Loucy (cell line): ENCODE measurements around the gene SIRPG.
A peak's percentile ranks its signal among the peaks of the same experiment; 100 is the strongest.

Experiments
- H2AFZ ChIP-seq: fragments of 200-600 bp; sonication (generic); 2 replicates; pipeline ENCODE4 v1.6.0; 2016; ENCODE audit warnings: antibody characterized with exemption, mild to moderate bottlenecking, low read length, moderate library complexity
- H3F3A ChIP-seq: fragments of 200-600 bp; 2 replicates; pipeline ENCODE4 v1.6.0; 2016; ENCODE audit warnings: antibody characterized with exemption, low read depth, mild to moderate bottlenecking
- H3K27me3 ChIP-seq: fragments of 200-600 bp; sonication (generic); 2 replicates; pipeline ENCODE4 v1.6.1; 2014; ENCODE audit warnings: low read length, mild to moderate bottlenecking; ENCODE audit not compliant: insufficient read depth, poor library complexity, severe bottlenecking
- H3K36me3 ChIP-seq: fragments of 200-600 bp; sonication (generic); 2 replicates; pipeline ENCODE4 v1.6.1; 2016; ENCODE audit warnings: low read length; ENCODE audit not compliant: insufficient read depth
- H3K4me1 ChIP-seq: fragments of 200-600 bp; sonication (generic); 2 replicates; pipeline ENCODE4 v1.5.1; 2014; ENCODE audit warnings: low read length, mild to moderate bottlenecking; ENCODE audit not compliant: insufficient read depth, poor library complexity, severe bottlenecking
- H3K4me2 ChIP-seq: fragments of 200-600 bp; sonication (generic); 2 replicates; pipeline ENCODE4 v1.6.0; 2014; ENCODE audit warnings: antibody characterized with exemption, low read length, low read depth, mild to moderate bottlenecking; ENCODE audit not compliant: poor library complexity, severe bottlenecking
- H3K4me3 ChIP-seq: fragments of 200-600 bp; sonication (generic); 2 replicates; pipeline ENCODE4 v1.5.1; 2014; ENCODE audit warnings: low read length, mild to moderate bottlenecking, mixed read lengths; ENCODE audit not compliant: poor library complexity, severe bottlenecking
- H3K79me2 ChIP-seq: fragments of 200-600 bp; sonication (generic); 2 replicates; pipeline ENCODE4 v1.6.1; 2014; ENCODE audit warnings: low read length; ENCODE audit not compliant: insufficient read depth
- H3K9ac ChIP-seq: fragments of 200-600 bp; sonication (generic); 2 replicates; pipeline ENCODE4 v1.6.0; 2014; ENCODE audit warnings: mild to moderate bottlenecking, low read depth, low read length, moderate library complexity; ENCODE audit not compliant: poor library complexity, severe bottlenecking
- H3K9me2 ChIP-seq: fragments of 200-600 bp; sonication (generic); replicated peaks from 2 replicates; pipeline ENCODE4 v1.6.1; 2016; ENCODE audit warnings: low read depth, low read length, mixed read lengths
- H3K9me3 ChIP-seq: fragments of 200-600 bp; sonication (generic); 2 replicates; pipeline ENCODE4 v1.6.1; 2014; ENCODE audit warnings: mild to moderate bottlenecking, antibody characterized with exemption, low read length, low read depth; ENCODE audit not compliant: insufficient read depth
- H4K20me1 ChIP-seq: fragments of 200-600 bp; sonication (generic); 2 replicates; pipeline ENCODE4 v1.6.0; 2014; ENCODE audit warnings: antibody characterized with exemption, low read length, mild to moderate bottlenecking; ENCODE audit not compliant: insufficient read depth, poor library complexity, severe bottlenecking
- EZH2phosphoT487 ChIP-seq: fragments of 200-600 bp; IDR thresholded peaks from 2 replicates; pipeline ENCODE4 v1.6.1; 2018; ENCODE audit warnings: antibody characterized with exemption, mild to moderate bottlenecking, moderate library complexity, borderline replicate concordance
- TF ChIP-seq, protein P1 (sequence below): fragments of 200-600 bp; sonication (generic); conservative IDR thresholded peaks from 2 replicates; pipeline ENCODE4 v1.5.1; 2014; ENCODE audit warnings: mild to moderate bottlenecking, antibody characterized with exemption, low read length

SIRPG gene

DNA sequence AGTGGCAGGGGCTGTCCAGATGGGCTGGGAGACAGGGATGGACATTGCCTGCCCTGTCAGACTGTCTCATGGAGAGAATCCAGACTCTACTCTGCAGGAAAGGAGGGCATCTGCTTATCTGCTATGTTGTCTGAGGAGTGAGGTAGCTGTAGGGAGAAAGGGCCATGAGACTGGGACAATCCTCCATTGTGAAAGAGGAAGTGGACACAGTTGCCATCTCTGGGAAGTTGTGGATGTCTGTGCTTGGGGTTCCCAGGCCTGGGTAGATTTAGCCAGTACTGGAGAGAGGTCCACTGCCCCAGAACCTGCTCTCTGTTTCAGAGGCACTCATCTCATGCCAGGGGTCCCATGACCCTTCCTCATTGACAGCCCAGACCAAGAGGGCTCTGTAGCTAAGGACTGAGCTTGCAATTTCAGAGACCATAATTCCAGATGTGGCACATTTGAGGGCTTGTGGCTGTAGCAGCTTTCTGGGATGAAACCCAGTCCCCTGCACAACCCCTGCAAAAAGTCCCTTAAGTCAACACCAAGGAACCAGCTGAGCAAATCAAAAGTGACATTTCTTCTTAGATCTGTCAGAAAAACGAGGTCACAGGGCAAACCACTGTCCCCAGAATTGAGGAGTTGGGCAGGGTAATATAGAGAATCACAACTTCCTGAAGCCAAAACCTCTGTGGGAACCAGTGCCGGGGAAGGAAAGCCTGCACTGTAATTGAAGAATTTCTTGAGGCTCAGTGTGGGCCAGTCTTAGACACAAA, 4.1 kb upstream of the SIRPG start:
- no peak for TF ChIP-seq EZH2phosphoT487
- TF ChIP-seq, protein P1, sequence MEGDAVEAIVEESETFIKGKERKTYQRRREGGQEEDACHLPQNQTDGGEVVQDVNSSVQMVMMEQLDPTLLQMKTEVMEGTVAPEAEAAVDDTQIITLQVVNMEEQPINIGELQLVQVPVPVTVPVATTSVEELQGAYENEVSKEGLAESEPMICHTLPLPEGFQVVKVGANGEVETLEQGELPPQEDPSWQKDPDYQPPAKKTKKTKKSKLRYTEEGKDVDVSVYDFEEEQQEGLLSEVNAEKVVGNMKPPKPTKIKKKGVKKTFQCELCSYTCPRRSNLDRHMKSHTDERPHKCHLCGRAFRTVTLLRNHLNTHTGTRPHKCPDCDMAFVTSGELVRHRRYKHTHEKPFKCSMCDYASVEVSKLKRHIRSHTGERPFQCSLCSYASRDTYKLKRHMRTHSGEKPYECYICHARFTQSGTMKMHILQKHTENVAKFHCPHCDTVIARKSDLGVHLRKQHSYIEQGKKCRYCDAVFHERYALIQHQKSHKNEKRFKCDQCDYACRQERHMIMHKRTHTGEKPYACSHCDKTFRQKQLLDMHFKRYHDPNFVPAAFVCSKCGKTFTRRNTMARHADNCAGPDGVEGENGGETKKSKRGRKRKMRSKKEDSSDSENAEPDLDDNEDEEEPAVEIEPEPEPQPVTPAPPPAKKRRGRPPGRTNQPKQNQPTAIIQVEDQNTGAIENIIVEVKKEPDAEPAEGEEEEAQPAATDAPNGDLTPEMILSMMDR: no peak
- H4K20me1 ChIP-seq: no peaks in the 10 kb centered on the region
- H3K9me3 ChIP-seq: no peaks in the 10 kb centered on the region
- H3K27me3 ChIP-seq: no peaks in the 10 kb centered on the region
- no peak overlapping the region for H3K4me2 ChIP-seq
- H3K9ac ChIP-seq: no peak overlapping the region
- H3K4me1 ChIP-seq: peaks cover 45% of the 10 kb centered on the region
- H3K4me3 ChIP-seq: no peak overlapping the region
- no peaks in the 10 kb centered on the region for H3K36me3 ChIP-seq
- no peaks in the 10 kb centered on the region for H3K9me2 ChIP-seq
- no peak overlapping the region for H2AFZ ChIP-seq
- 0 out of 2 replicates have a peak, but pooled peaks cover 2% of the 10 kb centered on the region for H3F3A ChIP-seq
- H3K79me2 ChIP-seq: no peaks in the 10 kb centered on the region

DNA sequence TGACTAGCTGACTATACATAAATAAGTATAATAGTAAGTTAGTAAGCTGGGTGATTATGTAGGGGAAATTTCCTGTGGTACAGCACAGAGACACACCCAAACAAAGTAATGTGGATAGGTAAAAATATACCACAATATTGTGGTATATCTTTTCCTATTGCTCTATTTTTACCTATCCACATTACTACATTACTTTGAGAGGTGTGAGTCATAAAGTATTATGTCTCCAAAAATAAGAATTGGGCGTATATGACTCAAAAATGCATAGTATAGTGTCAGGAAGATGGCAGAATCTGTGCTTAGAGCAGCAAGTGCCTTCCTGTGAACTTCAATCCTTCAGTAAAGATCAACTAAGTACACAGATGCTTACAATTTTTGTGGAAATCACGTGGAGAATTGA, 2.7 kb upstream of the SIRPG start:
- no peak overlapping the region for H3K4me2 ChIP-seq
- no peaks in the 10 kb centered on the region for H3K79me2 ChIP-seq
- no peak overlapping the region for H2AFZ ChIP-seq
- no peaks in the 10 kb centered on the region for H3K27me3 ChIP-seq
- H3K9me2 ChIP-seq: no peaks in the 10 kb centered on the region
- no peaks in the 10 kb centered on the region for H3K36me3 ChIP-seq
- H3K4me3 ChIP-seq: no peak overlapping the region
- H3K9ac ChIP-seq: no peak overlapping the region
- no peaks in the 10 kb centered on the region for H3K9me3 ChIP-seq
- H4K20me1 ChIP-seq: no peaks in the 10 kb centered on the region
- H3K4me1 ChIP-seq: peaks cover 53% of the 10 kb centered on the region
- TF ChIP-seq EZH2phosphoT487: no peak
- TF ChIP-seq, protein P1: no peak
- 0 out of 2 replicates have a peak, but pooled peaks cover 2% of the 10 kb centered on the region for H3F3A ChIP-seq

DNA sequence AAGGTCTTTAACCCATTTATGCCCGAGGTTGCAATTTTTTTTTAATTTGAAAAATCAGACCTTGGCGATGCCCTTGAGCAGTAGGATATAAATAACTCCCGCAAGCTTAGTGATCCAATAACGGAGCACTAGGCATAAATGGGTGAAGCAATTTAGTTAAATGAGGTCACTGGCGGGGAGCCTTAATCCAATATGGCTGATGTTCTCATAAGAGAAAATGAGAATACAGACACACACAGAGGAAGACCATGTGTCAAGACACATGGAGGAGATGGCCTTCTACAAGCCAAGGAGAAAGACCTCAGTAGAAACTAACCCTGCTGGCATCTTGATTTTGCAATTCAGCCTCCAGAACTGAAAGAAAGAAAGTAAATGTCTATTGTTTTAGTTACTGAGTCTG, 735 bp downstream of the SIRPG start:
- TF ChIP-seq, protein P1: no peak
- TF ChIP-seq EZH2phosphoT487: no peak
- Histone ChIP-seq H3K79me2 (no peaks in the 10 kb centered on the region), H2AFZ (peak overlapping the region; percentile 85), H3K9me3 (no peaks in the 10 kb centered on the region), H3K27me3 (no peaks in the 10 kb centered on the region), H4K20me1 (no peaks in the 10 kb centered on the region), H3K9ac (peak overlapping the region; percentile 64), H3K4me3 (peak overlapping the region; percentile 46), H3K4me1 (peaks cover 55% of the 10 kb centered on the region), H3K4me2 (peak overlapping the region; percentile 46), H3K36me3 (no peaks in the 10 kb centered on the region), H3F3A (0 out of 2 replicates have a peak, but pooled peaks cover 2% of the 10 kb centered on the region), H3K9me2 (no peaks in the 10 kb centered on the region)
